DOHH2 (cell line): ENCODE results near the gene ZSWIM1.

ENCODE experiments used
- EZH2phosphoT487 ChIP-seq: fragments of 200-600 bp; sonication (generic); IDR thresholded peaks from 2 replicates; pipeline ENCODE4 v1.6.1; 2017; ENCODE audit warnings: borderline replicate concordance, mild to moderate bottlenecking, antibody characterized with exemption, low read length, moderate library complexity, mixed read lengths
- TF ChIP-seq, protein P1 (sequence below): fragments of 200-600 bp; sonication (generic); IDR thresholded peaks from one replicate; pipeline ENCODE4 v1.5.1; 2014; ENCODE audit warnings: antibody characterized with exemption, mild to moderate bottlenecking, low read depth, low read length; ENCODE audit not compliant: poor library complexity, severe bottlenecking

DNA sequence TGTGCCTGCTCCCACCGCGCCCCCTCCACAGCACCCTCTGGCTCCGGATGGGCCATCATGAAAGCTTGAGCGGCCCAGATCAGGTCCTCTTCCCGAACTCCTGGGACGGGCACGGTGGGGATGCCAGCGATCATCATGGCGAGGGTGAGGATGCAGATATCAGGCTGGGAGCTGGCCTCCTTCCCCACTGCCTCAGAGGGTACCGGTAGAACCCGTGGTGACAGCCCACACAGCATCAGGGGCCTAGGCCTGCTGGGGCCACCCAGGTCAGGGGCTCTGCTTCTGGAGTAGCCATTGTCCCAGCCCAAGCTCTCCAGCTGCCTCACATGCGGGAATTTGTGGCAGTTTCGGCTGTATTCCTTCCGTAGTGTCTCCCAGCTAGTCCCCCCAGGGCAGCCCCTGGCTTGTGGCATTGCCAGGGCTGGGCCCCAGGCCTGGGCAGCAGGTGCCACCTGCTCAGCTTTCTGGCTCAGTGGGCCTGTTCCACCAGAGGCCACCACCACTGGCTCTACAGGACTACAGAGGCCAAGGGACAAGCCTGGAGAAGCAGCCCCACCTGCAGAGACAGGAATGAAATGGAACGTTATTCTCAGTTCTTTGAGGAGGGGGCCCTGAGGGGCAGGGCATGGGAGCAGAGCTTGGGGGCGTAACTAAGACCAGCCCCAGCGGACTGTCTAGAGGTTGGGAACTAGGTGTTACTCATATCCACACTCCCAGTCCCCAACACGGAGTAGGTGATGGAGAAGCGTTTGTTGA is 5.7 kb downstream of the ZSWIM1 start:
- TF ChIP-seq, protein P1, sequence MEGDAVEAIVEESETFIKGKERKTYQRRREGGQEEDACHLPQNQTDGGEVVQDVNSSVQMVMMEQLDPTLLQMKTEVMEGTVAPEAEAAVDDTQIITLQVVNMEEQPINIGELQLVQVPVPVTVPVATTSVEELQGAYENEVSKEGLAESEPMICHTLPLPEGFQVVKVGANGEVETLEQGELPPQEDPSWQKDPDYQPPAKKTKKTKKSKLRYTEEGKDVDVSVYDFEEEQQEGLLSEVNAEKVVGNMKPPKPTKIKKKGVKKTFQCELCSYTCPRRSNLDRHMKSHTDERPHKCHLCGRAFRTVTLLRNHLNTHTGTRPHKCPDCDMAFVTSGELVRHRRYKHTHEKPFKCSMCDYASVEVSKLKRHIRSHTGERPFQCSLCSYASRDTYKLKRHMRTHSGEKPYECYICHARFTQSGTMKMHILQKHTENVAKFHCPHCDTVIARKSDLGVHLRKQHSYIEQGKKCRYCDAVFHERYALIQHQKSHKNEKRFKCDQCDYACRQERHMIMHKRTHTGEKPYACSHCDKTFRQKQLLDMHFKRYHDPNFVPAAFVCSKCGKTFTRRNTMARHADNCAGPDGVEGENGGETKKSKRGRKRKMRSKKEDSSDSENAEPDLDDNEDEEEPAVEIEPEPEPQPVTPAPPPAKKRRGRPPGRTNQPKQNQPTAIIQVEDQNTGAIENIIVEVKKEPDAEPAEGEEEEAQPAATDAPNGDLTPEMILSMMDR = no peak
- no peak for TF ChIP-seq EZH2phosphoT487
